Activated B cell treated with CpG ODN at 0.5 μM for 24 hours (primary cell): ENCODE measurements around the gene LECT2. TPM values are rescaled to one million over a fixed set of nuclear protein-coding genes. Genes with fewer than 3 reads are reported as not detected.

ENCODE experiments used
- ATAC-seq: fragments of 200-7000 bp; cut with Tn5 transposase; one replicate; pipeline ENCODE4 v1.10.0; 2021; ENCODE audit warnings: low read depth, mild to moderate bottlenecking, moderate library complexity
- CTCF ChIA-PET: fragments of 350-600 bp; sonication (Branson Sonifier 250); formaldehyde crosslinking; loops from one replicate; lab custom pipeline; 2021; ENCODE audit warnings: antibody characterized with exemption; lab: Charles Lee
- POLR2A ChIA-PET: fragments of 350-600 bp; sonication (Branson Sonifier 250); formaldehyde crosslinking; loops from one replicate; lab custom pipeline; 2021; ENCODE audit warnings: antibody characterized with exemption; lab: Charles Lee
- DNase-seq: peaks from one replicate; pipeline ENCODE4 v3.0.0; 2022
- H3K27ac Mint-ChIP-seq: one replicate; pipeline ENCODE4 v1.8.0; 2020; ENCODE audit warnings: mixed read lengths
- H3K27me3 Mint-ChIP-seq: one replicate; pipeline ENCODE4 v1.8.0; 2021; ENCODE audit warnings: mixed read lengths
- H3K36me3 Mint-ChIP-seq: one replicate; pipeline ENCODE4 v1.8.0; 2021; ENCODE audit warnings: low read depth, mixed read lengths
- H3K4me1 Mint-ChIP-seq: one replicate; pipeline ENCODE4 v1.8.0; 2021; ENCODE audit warnings: mixed read lengths
- H3K4me3 Mint-ChIP-seq: one replicate; pipeline ENCODE4 v1.8.0; 2020; ENCODE audit warnings: mild to moderate bottlenecking, mixed read lengths
- H3K9me3 Mint-ChIP-seq: one replicate; pipeline ENCODE4 v1.8.0; 2020; ENCODE audit warnings: mixed read lengths
- CTCF ChIP-seq: fragments of 200-600 bp; IDR thresholded peaks from one replicate; pipeline ENCODE4 v1.8.0; 2022; ENCODE audit warnings: antibody characterized with exemption, mild to moderate bottlenecking
- intact Hi-C: fragments of 100-400 bp; cut with micrococcal nuclease; formaldehyde crosslinking; loops from one replicate; pipeline ENCODE4 v1.15.1; 2024
- total RNA-seq: library from RNA; stranded (reverse); gene quantifications from 2 replicates; pipeline ENCODE4 v1.2.3, GENCODE V29; 2022

Gene LECT2
- total RNA-seq, 1 donor from 2014 or later: not detected

GRCh38 chr5:135915466-135916001 is 39.2 kb downstream of the LECT2 start:
- Mint-ChIP-seq H3K36me3 (no peaks in the 10 kb centered on the region), H3K4me1 (no peaks in the 10 kb centered on the region), H3K9me3 (no peaks in the 10 kb centered on the region), H3K27ac (no peak overlapping the region), H3K4me3 (no peak overlapping the region), H3K27me3 (peaks cover 37% of the 10 kb centered on the region)
- ChIA-PET POLR2A (no interaction called here), CTCF (no interaction called here)
- DNase-seq (no peak), ATAC-seq (no peak)
- intact Hi-C loops: no loop called here
- TF ChIP-seq CTCF: no peak

- Mint-ChIP-seq H3K36me3 (no peaks in the 10 kb centered on the region), H3K27ac (no peak overlapping the region), H3K27me3 (peaks cover 43% of the 10 kb centered on the region), H3K4me3 (no peak overlapping the region), H3K4me1 (no peaks in the 10 kb centered on the region), H3K9me3 (no peaks in the 10 kb centered on the region)
- TF ChIP-seq CTCF: no peak
- intact Hi-C loops: no loop called here
- ChIA-PET POLR2A (no interaction called here), CTCF (no interaction called here)
- ATAC-seq (no peak), DNase-seq (no peak)
These were observed 40.8 kb downstream of the LECT2 start for GRCh38 chr5:135913713-135914626.

- DNase-seq (no peak), ATAC-seq (no peak)
- no peak for TF ChIP-seq CTCF
- CTCF ChIA-PET: no interaction called here
- Mint-ChIP-seq H3K27ac (no peak overlapping the region), H3K27me3 (peaks cover 18% of the 10 kb centered on the region), H3K36me3 (no peaks in the 10 kb centered on the region), H3K4me1 (no peaks in the 10 kb centered on the region), H3K4me3 (no peak overlapping the region), H3K9me3 (no peaks in the 10 kb centered on the region)
- POLR2A ChIA-PET: no interaction called here
- intact Hi-C loops: no loop called here
These were observed 49.6 kb downstream of the LECT2 start for GRCh38 chr5:135905144-135905543.

GRCh38 chr5:135901633-135902032 is 53.1 kb downstream of the LECT2 start:
- H3K9me3 Mint-ChIP-seq: no peaks in the 10 kb centered on the region
- intact Hi-C loops: no loop called here
- CTCF ChIA-PET: no interaction called here
- H3K4me1 Mint-ChIP-seq: no peaks in the 10 kb centered on the region
- H3K4me3 Mint-ChIP-seq: no peak overlapping the region
- H3K27ac Mint-ChIP-seq: no peak overlapping the region
- POLR2A ChIA-PET: no interaction called here
- no peak for DNase-seq
- H3K27me3 Mint-ChIP-seq: peaks cover 23% of the 10 kb centered on the region
- ATAC-seq: no peak
- TF ChIP-seq CTCF: no peak
- no peaks in the 10 kb centered on the region for H3K36me3 Mint-ChIP-seq

- peaks cover 25% of the 10 kb centered on the region for H3K27me3 Mint-ChIP-seq
- no peak for TF ChIP-seq CTCF
- DNase-seq: no peak
- no peak overlapping the region for H3K27ac Mint-ChIP-seq
- H3K4me3 Mint-ChIP-seq: no peak overlapping the region
- ChIA-PET POLR2A (no interaction called here), CTCF (no interaction called here)
- no peaks in the 10 kb centered on the region for H3K4me1 Mint-ChIP-seq
- no peaks in the 10 kb centered on the region for H3K9me3 Mint-ChIP-seq
- ATAC-seq: no peak
- intact Hi-C loops: no loop called here
- H3K36me3 Mint-ChIP-seq: no peaks in the 10 kb centered on the region
These were observed 54.5 kb downstream of the LECT2 start for GRCh38 chr5:135900276-135900675.
